HEK293 (cell line): ENCODE data around the gene DOK3.

Experiments
- CTCF ChIA-PET: fragments of 350-600 bp; formaldehyde crosslinking; extraction: SDS; loops from one replicate; lab custom pipeline; 2021; ENCODE audit warnings: antibody characterized with exemption; lab: Yijun Ruan, JAX
- POLR2A ChIA-PET: fragments of 300-600 bp; formaldehyde crosslinking; extraction: SDS; loops from one replicate; lab custom pipeline; 2020; ENCODE audit warnings: antibody characterized with exemption, inconsistent platforms; lab: Yijun Ruan, JAX
- H3K27ac ChIP-seq: fragments of 200-500 bp; sonication (Bioruptor generic); 2 replicates; pipeline ENCODE4 v1.5.1; 2014; ENCODE audit warnings: low read depth, low read length, control low read depth, inconsistent platforms; ENCODE audit errors: extremely low read depth
- H3K36me3 ChIP-seq, 2 experiments: fragments of 200-500 bp in 1 of 2; sonication (Bioruptor generic) in 1 of 2; 1 replicate in 1 of 2; 2 replicates in 1 of 2; pipeline ENCODE4 v1.5.1; 2014 to 2017; ENCODE audit warnings: inconsistent platforms in 2 of 2, low read length in 2 of 2; ENCODE audit not compliant: control insufficient read depth in 2 of 2, insufficient read depth in 1 of 2
- H3K4me1 ChIP-seq: fragments of 200-500 bp; sonication (Bioruptor generic); 2 replicates; pipeline ENCODE4 v1.5.1; 2014; ENCODE audit warnings: mild to moderate bottlenecking, low read length, inconsistent platforms; ENCODE audit not compliant: control insufficient read depth, insufficient read depth
- H3K4me3 ChIP-seq: 2 replicates; pipeline ENCODE4 v1.5.1; 2011; ENCODE audit warnings: low read depth, mild to moderate bottlenecking, control low read depth, low read length, moderate library complexity
- H3K9me3 ChIP-seq: fragments of 200-500 bp; sonication (Bioruptor generic); 2 replicates; pipeline ENCODE4 v1.5.1; 2014; ENCODE audit warnings: low read depth, low read length, inconsistent platforms; ENCODE audit not compliant: control insufficient read depth, insufficient read depth
- HOXC10 ChIP-seq: sonication (generic); formaldehyde crosslinking; IDR thresholded peaks from 2 replicates; pipeline ENCODE4 v1.8.1; 2023; ENCODE audit warnings: mild to moderate bottlenecking, missing genetic modification reagents
- PATZ1 ChIP-seq: fragments of 450-650 bp; formaldehyde crosslinking; IDR thresholded peaks from 2 replicates; pipeline ENCODE4 v1.5.1; 2016; ENCODE audit warnings: missing biosample characterization, missing genetic modification characterization
- SCRT2 ChIP-seq: fragments of 450-650 bp; formaldehyde crosslinking; IDR thresholded peaks from 2 replicates; pipeline ENCODE4 v1.5.1; 2016; ENCODE audit warnings: missing biosample characterization, missing genetic modification characterization
- ZBTB10 ChIP-seq: fragments of 450-650 bp; formaldehyde crosslinking; IDR thresholded peaks from 2 replicates; pipeline ENCODE4 v1.5.1; 2016; ENCODE audit warnings: missing biosample characterization, missing genetic modification characterization
- ZBTB26 ChIP-seq: fragments of 450-650 bp; formaldehyde crosslinking; optimal IDR thresholded peaks from 2 replicates; pipeline ENCODE3; 2016; ENCODE audit warnings: missing biosample characterization, mild to moderate bottlenecking, missing genetic modification characterization
- ZBTB6 ChIP-seq: fragments of 450-650 bp; formaldehyde crosslinking; IDR thresholded peaks from 2 replicates; pipeline ENCODE4 v1.5.1; 2017; ENCODE audit warnings: missing biosample characterization, missing genetic modification characterization
- ZNF112 ChIP-seq: fragments of 450-650 bp; formaldehyde crosslinking; IDR thresholded peaks from 2 replicates; pipeline ENCODE4 v1.5.0; 2017; ENCODE audit warnings: missing biosample characterization, missing genetic modification characterization
- ZNF140 ChIP-seq: fragments of 450-650 bp; formaldehyde crosslinking; IDR thresholded peaks from 2 replicates; pipeline ENCODE4 v1.5.1; 2016; ENCODE audit warnings: missing biosample characterization, missing genetic modification characterization
- ZNF155 ChIP-seq: fragments of 450-650 bp; formaldehyde crosslinking; IDR thresholded peaks from 2 replicates; pipeline ENCODE4 v1.5.1; 2016; ENCODE audit warnings: missing biosample characterization, missing genetic modification characterization
- ZNF19 ChIP-seq: fragments of 450-650 bp; formaldehyde crosslinking; IDR thresholded peaks from 2 replicates; pipeline ENCODE4; 2016; ENCODE audit warnings: missing biosample characterization, missing genetic modification characterization, low read depth
- ZNF366 ChIP-seq: fragments of 450-650 bp; formaldehyde crosslinking; conservative IDR thresholded peaks from 2 replicates; pipeline ENCODE4 v1.5.1; 2016; ENCODE audit warnings: missing biosample characterization, missing genetic modification characterization
- ZNF404 ChIP-seq: fragments of 450-650 bp; formaldehyde crosslinking; IDR thresholded peaks from 2 replicates; pipeline ENCODE4 v1.5.1; 2017; ENCODE audit warnings: missing biosample characterization, missing genetic modification characterization
- ZNF473 ChIP-seq: fragments of 450-650 bp; formaldehyde crosslinking; IDR thresholded peaks from 2 replicates; pipeline ENCODE4 v1.5.1; 2017; ENCODE audit warnings: missing biosample characterization, missing genetic modification characterization
- ZNF518A ChIP-seq: fragments of 450-650 bp; formaldehyde crosslinking; conservative IDR thresholded peaks from 2 replicates; pipeline ENCODE4 v1.5.1; 2016; ENCODE audit warnings: low read depth, missing biosample characterization, missing genetic modification characterization
- ZNF561 ChIP-seq: fragments of 450-650 bp; IDR thresholded peaks from 2 replicates; pipeline ENCODE4 v1.5.1; 2018; ENCODE audit warnings: missing biosample characterization, missing genetic modification characterization, borderline replicate concordance
- ZNF571 ChIP-seq: fragments of 450-650 bp; formaldehyde crosslinking; IDR thresholded peaks from 2 replicates; pipeline ENCODE4 v1.5.0; 2017; ENCODE audit warnings: missing biosample characterization, missing genetic modification characterization
- ZNF629 ChIP-seq: fragments of 450-650 bp; formaldehyde crosslinking; IDR thresholded peaks from 2 replicates; pipeline ENCODE4 v1.5.1; 2017; ENCODE audit warnings: missing biosample characterization, missing genetic modification characterization
- ZSCAN16 ChIP-seq: fragments of 450-650 bp; formaldehyde crosslinking; IDR thresholded peaks from 2 replicates; pipeline ENCODE4 v1.5.1; 2016; ENCODE audit warnings: missing biosample characterization, missing genetic modification characterization
- ZSCAN4 ChIP-seq: fragments of 450-650 bp; formaldehyde crosslinking; IDR thresholded peaks from 2 replicates; pipeline ENCODE4 v1.5.1; 2017; ENCODE audit warnings: missing biosample characterization, missing genetic modification characterization

The DOK3 gene

GRCh38 chr5:177482359-177482795 is 27.2 kb downstream of the DOK3 start (continued):
- TF ChIP-seq ZNF518A (tag by site-specific recombination): no peak

- no peaks in the 10 kb centered on the region for H3K9me3 ChIP-seq
- no peak overlapping the region for H3K4me3 ChIP-seq
- CTCF ChIA-PET: interaction anchor here (0.6 to 1.6 kb wide), 2 partner anchors 21 to 128 kb away, joined by 3 to 11 read pairs; no protein-coding TSS in a partner anchor
- peaks cover 0 to 28% of the 10 kb centered on the region in 2 experiments; a peak in 1 of 3 replicates for H3K36me3 ChIP-seq
- no peak for TF ChIP-seq ZNF404 (tag by site-specific recombination)
- TF ChIP-seq ZBTB26 (tag by site-specific recombination): no peak
- TF ChIP-seq ZNF19 (tag by site-specific recombination): no peak
- TF ChIP-seq ZNF473 (tag by site-specific recombination): no peak
- TF ChIP-seq ZNF571: no peak
- no peak for TF ChIP-seq ZNF112 (tag by site-specific recombination)
- no peak for TF ChIP-seq SCRT2 (tag by site-specific recombination)
- TF ChIP-seq PATZ1 (tag by site-specific recombination): no peak
- TF ChIP-seq ZNF155 (tag by site-specific recombination): no peak
- TF ChIP-seq HOXC10 (CRISPR knock-in tag): no peak
- TF ChIP-seq ZNF366 (tag by site-specific recombination): no peak
- TF ChIP-seq ZNF140 (tag by site-specific recombination): no peak
- TF ChIP-seq ZNF561 (tag by site-specific recombination): no peak
- TF ChIP-seq ZSCAN4 (tag by site-specific recombination): no peak
- TF ChIP-seq ZBTB10 (tag by site-specific recombination): no peak
- no peak for TF ChIP-seq ZSCAN16 (tag by site-specific recombination)
- no peak for TF ChIP-seq ZBTB6 (tag by site-specific recombination)
- no peak for TF ChIP-seq ZNF629 (tag by site-specific recombination)
- H3K4me1 ChIP-seq: no peaks in the 10 kb centered on the region; the same call in 1 of the 2 replicates
- no peak overlapping the region for H3K27ac ChIP-seq
- POLR2A ChIA-PET: interaction anchor here (1.1 to 8.1 kb wide), 4 partner anchors 11 to 25 kb away, joined by 4 to 106 read pairs (median 10); partner anchors contain the start of gene PDLIM7
Measured at GRCh38 chr5:177479774-177480173, 29.9 kb downstream of the DOK3 start.
